ENCODE measurements around the gene ESCO1.
"Not testable (repeated sequence)": the region's sequence is repeated elsewhere in the genome, so short reads cannot be mapped to it uniquely, and the experiment has no call there.

ESCO1 gene

GRCh38 chr18:21592361-21592760, 8.1 kb downstream of the ESCO1 start:
- DNase-seq = not testable (repeated sequence)

DNA sequence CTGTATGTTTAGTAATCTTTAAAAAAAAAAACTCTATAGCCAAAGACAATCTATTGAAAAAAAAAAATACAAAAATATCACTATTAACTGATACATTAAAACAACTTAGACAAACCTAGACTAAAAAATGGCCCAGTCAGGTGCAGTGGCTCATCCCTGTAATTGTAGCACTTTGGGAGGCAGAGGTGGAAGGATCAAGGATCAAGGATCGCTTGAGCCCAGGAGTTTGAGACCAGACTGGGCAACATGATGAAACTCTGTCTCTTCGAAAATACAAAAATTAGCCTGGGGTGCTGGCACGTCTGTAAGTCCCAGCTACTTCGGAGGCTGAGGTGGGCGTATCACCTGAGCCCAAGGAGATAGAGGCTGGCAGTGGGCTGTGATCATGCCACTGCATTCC, 16.1 kb downstream of the ESCO1 start:
- DNase-seq = no peak

- no peak for DNase-seq
Measured at GRCh38 chr18:21575656-21576055, 24.8 kb downstream of the ESCO1 start.

GRCh38 chr18:21571772-21572171, 28.7 kb downstream of the ESCO1 start:
- DNase-seq = no peak

DNA sequence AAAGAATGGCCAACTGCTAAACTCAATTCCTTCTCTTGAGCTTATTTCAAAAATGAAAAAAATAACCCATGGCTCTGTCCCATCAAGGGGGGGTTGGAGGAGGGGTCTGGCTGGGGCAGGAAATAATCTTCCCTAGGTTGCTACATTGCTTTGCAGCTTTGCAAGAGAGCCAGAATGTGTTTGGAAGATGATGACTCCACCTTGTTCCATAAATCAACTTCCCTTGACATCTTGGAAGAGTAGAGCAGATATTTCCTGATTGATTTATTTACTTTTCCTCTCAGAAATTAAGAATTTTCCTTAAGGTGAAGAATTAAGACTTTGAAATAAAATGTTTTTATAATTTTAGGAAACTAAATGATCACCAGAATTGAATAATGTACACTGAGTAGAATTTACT, 41.3 kb downstream of the ESCO1 start:
- DNase-seq = no peak

DNA sequence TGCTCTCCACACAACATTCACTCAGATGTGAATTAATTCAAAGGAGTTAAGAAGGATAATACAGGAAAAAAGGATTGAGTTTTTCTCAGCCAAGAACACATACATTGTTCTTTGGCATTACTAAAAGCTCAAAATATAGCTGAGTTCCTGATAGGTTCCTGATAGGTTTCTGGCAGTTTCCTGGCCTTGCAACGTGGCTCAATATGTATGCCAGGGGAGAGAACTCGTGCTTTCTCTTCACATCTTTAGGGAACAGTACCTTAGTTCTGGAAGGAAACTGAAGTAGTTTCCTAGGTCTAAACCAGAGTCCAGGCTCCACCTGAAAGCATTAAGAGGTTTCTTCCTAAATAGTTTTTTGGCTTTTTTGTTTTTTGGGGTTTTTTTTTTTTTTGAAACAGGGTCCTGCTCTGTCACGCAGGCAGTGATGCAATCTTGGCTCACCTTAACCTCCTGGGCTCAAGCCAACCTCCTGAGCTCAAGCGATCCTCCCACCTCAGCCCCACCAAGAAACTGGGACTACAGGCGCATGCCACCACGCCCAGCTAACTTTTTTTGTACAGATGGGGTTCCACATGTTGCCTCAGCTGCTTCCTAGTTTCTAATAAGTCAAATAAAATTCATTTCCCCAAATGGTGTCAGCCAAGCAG, 42.8 kb downstream of the ESCO1 start:
- DNase-seq = no peak

- DNase-seq = no peak
Measured at GRCh38 chr18:21550510-21550970, 50.0 kb downstream of the ESCO1 start.

DNA sequence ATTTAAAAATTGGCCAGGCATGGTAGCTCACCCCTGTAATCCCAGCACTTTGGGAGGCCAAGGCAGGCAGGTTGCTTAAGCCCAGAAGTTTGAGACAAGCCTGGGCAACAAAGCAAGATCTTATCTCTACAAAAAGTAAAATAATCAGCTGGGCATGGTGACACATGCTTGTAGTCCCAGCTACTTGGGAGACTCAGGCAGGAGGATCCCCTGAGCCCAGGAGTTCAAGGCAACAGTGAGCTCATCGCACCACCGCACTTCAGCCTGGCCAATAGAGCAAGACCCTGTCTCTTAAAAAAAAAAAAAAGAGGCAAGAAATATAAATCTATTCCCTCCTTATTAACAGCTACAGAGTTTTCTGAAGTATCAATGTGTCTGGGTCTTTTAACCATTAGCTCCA, 51.9 kb downstream of the ESCO1 start:
- DNase-seq = no peak

GRCh38 chr18:21546423-21546822, 54.1 kb downstream of the ESCO1 start:
- DNase-seq = no peak

DNA sequence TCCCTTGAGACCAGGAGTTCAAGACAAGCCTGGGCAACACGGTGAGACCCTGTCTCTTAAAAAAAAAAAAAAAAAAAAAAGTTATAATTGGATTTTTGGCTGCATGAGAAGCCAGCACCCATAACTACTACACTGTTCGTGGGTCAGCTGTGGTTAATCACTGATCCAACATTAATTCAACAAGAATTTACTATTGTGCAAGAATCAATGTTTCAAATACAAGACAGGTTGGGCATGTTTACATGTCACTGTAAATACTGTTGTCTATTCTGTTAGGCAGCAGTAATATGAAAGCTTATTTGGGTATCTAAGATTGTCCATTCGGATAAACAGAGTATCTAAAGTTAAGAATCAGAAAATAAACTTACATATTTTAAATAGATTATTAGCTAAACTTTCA, 62.3 kb downstream of the ESCO1 start:
- DNase-seq = no peak

GRCh38 chr18:21534327-21534726, 66.2 kb downstream of the ESCO1 start:
- no peak for DNase-seq

- DNase-seq = no peak
Measured at GRCh38 chr18:21526463-21526862, 74.0 kb downstream of the ESCO1 start.

DNA sequence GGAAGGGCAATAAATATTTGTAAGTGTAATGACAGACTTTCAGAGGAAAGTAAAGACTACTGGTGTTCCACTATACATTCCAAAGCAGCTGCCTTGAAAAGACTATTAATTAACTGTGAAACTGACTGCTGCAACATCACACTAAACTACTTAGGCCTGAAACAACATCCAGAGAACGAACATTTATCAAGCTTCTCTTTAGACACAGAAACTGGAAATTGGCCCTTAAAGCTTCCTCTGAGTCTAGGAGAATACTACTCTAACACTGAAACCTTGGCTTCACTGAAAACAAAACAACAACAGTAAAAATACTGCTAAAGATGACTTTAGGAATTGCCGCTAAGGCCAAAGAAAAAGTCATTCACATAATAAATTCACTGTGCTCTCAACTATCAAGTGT, 74.6 kb downstream of the ESCO1 start:
- DNase-seq = no peak

GRCh38 chr18:21522530-21522929, 78.0 kb downstream of the ESCO1 start:
- no peak for DNase-seq

- DNase-seq = no peak
Measured at GRCh38 chr18:21513741-21514140, 86.8 kb downstream of the ESCO1 start.

- DNase-seq = no peak
Measured at GRCh38 chr18:21513292-21513691, 87.2 kb downstream of the ESCO1 start.

- DNase-seq = no peak
Measured at GRCh38 chr18:21509062-21509461, 91.4 kb downstream of the ESCO1 start.

DNA sequence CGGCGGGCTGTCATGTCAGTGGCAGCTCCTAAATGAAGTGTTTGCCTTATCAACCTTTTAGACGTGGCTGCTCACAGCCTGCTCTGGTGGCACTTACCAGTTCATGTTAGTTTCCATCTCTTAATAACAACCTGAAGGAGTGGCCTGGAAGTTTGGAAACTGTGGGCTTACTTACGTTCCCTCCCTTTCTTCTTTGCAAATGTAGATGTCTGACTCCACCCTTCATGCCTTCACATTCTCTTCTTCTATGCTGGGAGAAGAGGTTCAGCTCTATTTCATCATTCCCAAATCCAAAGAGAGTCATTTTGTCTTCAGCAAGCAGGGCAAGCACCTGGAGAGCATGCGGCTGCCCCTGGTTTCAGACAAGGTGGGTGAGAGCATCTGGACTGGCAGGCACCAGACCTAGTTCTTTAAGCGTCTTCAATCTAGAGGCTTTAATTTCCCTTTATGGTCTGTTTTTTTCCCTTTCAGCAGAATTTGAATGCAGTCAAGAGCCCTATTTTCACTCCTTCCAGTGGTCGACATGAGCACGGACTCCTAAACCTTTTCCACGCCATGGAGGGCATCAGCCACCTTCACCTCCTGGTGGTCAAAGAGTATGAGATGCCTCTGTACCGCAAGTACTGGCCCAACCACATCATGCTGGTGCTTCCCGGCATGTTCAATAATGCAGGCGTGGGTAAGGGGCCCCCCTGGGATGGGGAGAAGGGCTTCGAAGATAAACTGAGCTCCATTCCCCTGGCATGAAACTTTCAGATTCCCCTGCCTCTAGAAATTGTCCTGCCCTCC, 92.4 kb downstream of the ESCO1 start:
- DNase-seq = no peak

DNA sequence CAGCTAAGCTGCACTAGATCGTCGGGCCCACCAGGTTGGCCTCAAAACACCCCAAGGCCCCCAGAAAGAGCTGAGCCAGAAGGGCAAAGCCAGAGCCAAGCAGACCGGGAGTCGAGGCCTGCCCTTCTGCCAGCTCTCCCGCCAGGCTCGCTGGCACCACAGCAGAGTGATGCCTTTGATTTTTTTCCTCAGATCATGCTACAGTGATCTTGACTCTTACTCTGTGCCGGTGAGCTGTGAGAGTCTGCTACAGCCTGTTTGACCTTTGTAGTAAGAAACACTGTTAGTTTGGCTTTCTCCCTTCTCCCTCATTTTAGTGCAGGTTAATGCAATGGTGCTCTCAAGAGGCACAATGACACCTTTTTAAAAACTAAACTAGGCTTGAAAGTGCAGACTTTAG, 97.8 kb downstream of the ESCO1 start:
- DNase-seq = no peak

DNA sequence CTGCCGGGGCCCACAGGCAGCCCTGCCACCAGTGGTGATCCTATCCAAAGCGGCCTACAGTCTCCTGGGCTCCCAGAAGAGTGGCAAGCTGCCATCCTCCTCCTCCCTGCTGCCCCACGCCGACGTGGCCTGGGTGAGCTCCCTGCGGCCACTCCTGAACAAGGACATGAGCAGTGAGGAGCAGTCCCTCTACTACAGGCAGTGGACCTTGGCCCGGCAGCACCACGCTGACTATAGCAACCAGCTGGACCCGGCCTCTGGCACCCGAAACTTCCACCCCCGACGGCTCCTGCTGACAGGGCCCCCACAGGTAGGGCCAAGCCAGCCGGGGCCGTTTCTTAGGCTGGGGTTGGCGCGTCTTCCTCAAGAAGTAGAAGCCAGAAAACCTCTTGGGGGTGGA, 100.5 kb downstream of the ESCO1 start:
- DNase-seq = no peak

- no peak for DNase-seq
Measured at GRCh38 chr18:21496277-21496835, 104.1 kb downstream of the ESCO1 start.

DNA sequence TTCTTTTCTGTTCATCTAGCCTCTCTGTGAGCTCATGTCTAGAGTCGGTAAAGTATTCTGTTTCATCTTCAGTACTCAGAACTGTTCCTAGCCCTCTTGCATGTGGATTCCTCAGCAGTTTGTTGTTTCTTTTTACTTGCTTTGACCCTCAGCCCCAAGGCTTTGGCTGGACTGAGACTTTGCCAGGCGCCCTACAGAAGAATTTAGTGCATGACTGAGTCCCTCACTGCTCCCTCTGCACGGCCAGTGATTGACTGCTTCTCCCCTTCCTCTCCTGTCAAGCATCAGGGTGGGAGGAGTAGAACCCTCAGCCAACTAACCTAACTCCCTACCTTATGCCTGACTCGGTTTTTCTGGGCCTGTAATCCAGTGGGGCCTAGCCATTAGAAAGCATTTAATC, 109.8 kb downstream of the ESCO1 start:
- no peak for DNase-seq

GRCh38 chr18:21489919-21490495, 110.5 kb downstream of the ESCO1 start:
- no peak for DNase-seq

Data from effector CD8-positive, alpha-beta T cell (primary cell).